H1 (cell line): ENCODE measurements around the gene KREMEN1.

Experiments
- BRCA1 ChIP-seq: IDR thresholded peaks from 2 replicates; pipeline ENCODE4 v1.6.1; 2012; ENCODE audit warnings: low read depth, low read length, improper control_type of control experiment
- CEBPB ChIP-seq: IDR thresholded peaks from 2 replicates; pipeline ENCODE4 v1.6.1; 2012; ENCODE audit warnings: low read depth, low read length
- CHD2 ChIP-seq: IDR thresholded peaks from 2 replicates; pipeline ENCODE4 v1.6.1; 2012; ENCODE audit warnings: low read length, improper control_type of control experiment
- CTCF ChIP-seq, 3 experiments: IDR thresholded peaks; 1 replicate in 2 of 3; 2 replicates in 1 of 3; pipeline versions ENCODE4 v1.5.1 to v1.6.1; 2011; ENCODE audit warnings: low read length in 3 of 3, mild to moderate bottlenecking in 3 of 3, inconsistent platforms in 2 of 3, low read depth in 1 of 3, moderate library complexity in 1 of 3; ENCODE audit not compliant: insufficient read depth in 1 of 3; ENCODE audit errors: control extremely low read depth in 1 of 3
- EGR1 ChIP-seq: IDR thresholded peaks from 2 replicates; pipeline ENCODE4 v1.6.1; 2011; ENCODE audit warnings: low read depth, low read length, borderline replicate concordance
- EP300 ChIP-seq, 2 experiments: IDR thresholded peaks; 1 replicate in 1 of 2; 2 replicates in 1 of 2; pipeline ENCODE4 v1.6.1; 2011 to 2012; ENCODE audit warnings: low read depth in 2 of 2, low read length in 2 of 2, mild to moderate bottlenecking in 2 of 2, borderline replicate concordance in 1 of 2, inconsistent platforms in 1 of 2, moderate library complexity in 1 of 2
- EZH2 ChIP-seq: fragments of 200-600 bp; sonication (generic); IDR thresholded peaks from 2 replicates; pipeline ENCODE4 v1.7.1; 2012; ENCODE audit warnings: low read depth, mild to moderate bottlenecking, moderate library complexity, low read length, inconsistent platforms; ENCODE audit not compliant: severe bottlenecking
- JUND ChIP-seq: IDR thresholded peaks from 2 replicates; pipeline ENCODE4 v1.6.1; 2011; ENCODE audit warnings: mild to moderate bottlenecking, improper control_type of control experiment, low read length
- KDM1A ChIP-seq: fragments of 200-600, 300-600 bp; sonication (generic); IDR thresholded peaks from 2 replicates; pipeline ENCODE4 v1.7.1; 2016; ENCODE audit warnings: mild to moderate bottlenecking, low read length, borderline replicate concordance
- POLR2AphosphoS5 ChIP-seq: IDR thresholded peaks from 2 replicates; pipeline ENCODE4 v1.6.1; 2011; ENCODE audit warnings: low read depth, low read length
- YY1 ChIP-seq: IDR thresholded peaks from 2 replicates; pipeline ENCODE4 v1.6.1; 2011; ENCODE audit warnings: low read depth, mild to moderate bottlenecking, low read length

DNA sequence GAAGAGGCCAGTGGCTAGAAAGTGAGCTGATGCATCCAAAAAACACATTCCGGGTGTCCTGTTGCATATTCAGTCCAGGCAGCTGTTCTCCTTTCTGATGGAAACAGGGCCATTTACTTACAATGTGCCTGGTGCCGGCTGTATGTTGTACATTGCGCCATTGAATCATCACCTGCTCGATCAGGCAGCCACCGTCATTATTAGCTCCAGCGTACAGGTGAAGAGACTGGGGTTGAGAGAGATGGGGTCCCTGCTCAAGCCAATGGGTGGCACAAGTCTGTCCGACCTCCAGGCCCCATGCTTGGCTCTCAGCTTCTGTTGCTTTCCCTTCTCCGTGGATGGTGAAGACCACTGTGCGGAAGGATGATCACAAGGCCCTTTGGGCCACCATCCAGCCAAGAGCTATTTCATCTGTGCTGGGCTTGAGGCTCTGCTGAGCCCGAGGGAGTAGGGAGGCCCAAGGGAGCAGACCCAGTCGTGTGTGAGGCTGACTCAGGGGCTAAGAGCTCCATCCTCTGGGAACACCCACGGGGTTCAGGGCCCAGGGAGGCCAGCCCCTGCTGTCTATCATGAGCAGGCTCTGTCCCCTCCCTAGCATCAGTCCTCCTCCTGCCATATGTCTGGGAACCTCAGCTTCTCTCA lies 112.1 kb downstream of the KREMEN1 start:
- TF ChIP-seq BRCA1 (no peak), EP300 (IDR thresholded peaks at IDR 0.05; ENCODE audit: borderline replicate concordance in 1 of 2, low read depth in 2 of 2, low read length in 2 of 2) (no peak), CEBPB (no peak), EZH2 (no peak), CHD2 (no peak), POLR2AphosphoS5 (no peak), YY1 (no peak), EGR1 (no peak), KDM1A (no peak), CTCF (IDR thresholded peaks at IDR 0.05; ENCODE audit: control extremely low read depth in 1 of 3, insufficient read depth in 1 of 3, low read depth in 1 of 3, low read length in 3 of 3) (no peak), JUND (no peak)
